DOHH2 (cell line): ENCODE data around the gene ADAP1.

Experiments used
- EZH2phosphoT487 ChIP-seq: fragments of 200-600 bp; sonication (generic); IDR thresholded peaks from 2 replicates; pipeline ENCODE4 v1.6.1; 2017; ENCODE audit warnings: borderline replicate concordance, mild to moderate bottlenecking, antibody characterized with exemption, low read length, moderate library complexity, mixed read lengths
- TF ChIP-seq, protein P1 (sequence below): fragments of 200-600 bp; sonication (generic); IDR thresholded peaks from one replicate; pipeline ENCODE4 v1.5.1; 2014; ENCODE audit warnings: antibody characterized with exemption, mild to moderate bottlenecking, low read depth, low read length; ENCODE audit not compliant: poor library complexity, severe bottlenecking

DNA sequence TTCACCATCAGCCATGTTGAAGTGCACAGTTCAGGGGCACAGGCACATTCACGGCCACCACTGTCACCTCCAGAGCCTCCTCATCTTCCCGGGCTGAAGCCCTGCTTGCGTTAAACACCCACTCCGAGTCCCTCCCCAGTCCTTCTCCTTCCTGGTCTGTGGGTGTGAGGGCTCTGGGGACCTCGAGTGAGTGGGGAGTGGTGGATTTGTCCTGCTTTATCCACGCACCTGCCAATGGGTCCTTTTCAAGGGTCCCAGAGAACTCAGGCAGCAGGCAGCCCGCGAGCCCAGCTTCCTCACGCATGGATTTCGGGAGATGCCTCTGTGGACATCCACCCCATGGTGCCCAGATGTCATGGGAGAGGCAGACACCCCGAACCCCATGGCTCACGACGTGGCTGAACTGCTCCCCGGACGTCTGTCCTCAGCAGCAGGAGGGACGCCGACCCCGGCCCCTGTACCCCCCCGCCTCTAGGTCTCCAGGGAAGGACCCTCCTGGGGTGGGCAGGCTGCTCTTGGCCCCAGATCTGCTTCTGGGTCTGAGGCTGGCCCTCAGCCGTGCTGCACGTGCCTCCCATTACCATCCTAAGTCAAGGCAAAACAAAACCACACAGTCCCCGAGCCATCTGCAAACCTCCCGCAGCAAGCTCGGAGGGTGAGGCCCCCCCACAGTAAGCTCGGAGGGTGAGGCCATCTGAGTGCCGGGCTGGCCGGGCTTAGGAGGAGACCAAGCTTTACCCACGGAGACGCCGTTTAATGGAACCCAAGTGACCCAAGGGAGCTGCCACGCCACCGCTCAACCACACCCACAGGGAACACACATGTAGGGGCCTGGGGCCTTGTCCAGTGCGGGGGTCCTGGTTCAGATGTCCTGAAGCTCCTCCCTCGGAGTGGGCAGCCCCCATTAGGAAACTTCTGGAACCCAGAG is 37.5 kb upstream of the ADAP1 start:
- TF ChIP-seq, protein P1, sequence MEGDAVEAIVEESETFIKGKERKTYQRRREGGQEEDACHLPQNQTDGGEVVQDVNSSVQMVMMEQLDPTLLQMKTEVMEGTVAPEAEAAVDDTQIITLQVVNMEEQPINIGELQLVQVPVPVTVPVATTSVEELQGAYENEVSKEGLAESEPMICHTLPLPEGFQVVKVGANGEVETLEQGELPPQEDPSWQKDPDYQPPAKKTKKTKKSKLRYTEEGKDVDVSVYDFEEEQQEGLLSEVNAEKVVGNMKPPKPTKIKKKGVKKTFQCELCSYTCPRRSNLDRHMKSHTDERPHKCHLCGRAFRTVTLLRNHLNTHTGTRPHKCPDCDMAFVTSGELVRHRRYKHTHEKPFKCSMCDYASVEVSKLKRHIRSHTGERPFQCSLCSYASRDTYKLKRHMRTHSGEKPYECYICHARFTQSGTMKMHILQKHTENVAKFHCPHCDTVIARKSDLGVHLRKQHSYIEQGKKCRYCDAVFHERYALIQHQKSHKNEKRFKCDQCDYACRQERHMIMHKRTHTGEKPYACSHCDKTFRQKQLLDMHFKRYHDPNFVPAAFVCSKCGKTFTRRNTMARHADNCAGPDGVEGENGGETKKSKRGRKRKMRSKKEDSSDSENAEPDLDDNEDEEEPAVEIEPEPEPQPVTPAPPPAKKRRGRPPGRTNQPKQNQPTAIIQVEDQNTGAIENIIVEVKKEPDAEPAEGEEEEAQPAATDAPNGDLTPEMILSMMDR = no peak
- TF ChIP-seq EZH2phosphoT487 = no peak
